GM12873 (cell line): ENCODE data around the gene SIPA1L3.

Experiments used
- CTCF ChIP-seq: IDR thresholded peaks from 2 replicates; pipeline ENCODE4 v1.5.1; 2012; ENCODE audit warnings: low read depth, mild to moderate bottlenecking, moderate library complexity, low read length, control low read depth; ENCODE audit not compliant: insufficient read depth; ENCODE audit errors: missing control alignments

Gene SIPA1L3

DNA sequence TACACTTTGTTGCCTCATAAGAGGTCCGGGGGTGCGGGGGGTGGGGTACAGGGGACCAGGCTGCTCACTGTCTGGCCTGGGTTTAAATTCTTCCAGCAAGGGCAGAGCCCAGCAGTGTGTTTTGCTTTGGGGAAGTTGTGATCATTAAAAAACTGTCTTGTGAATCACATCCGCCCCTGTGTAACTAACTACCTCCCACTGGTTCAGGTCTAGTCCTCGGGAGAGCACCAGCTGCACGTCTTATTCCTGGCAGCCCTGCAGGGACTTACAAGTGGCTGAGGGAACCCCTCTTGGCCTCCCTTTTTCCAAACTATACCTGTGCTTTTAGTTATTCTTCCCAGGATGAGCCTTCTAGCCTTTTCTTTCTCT lies 127.5 kb downstream of the SIPA1L3 start:
- TF ChIP-seq CTCF: no peak

DNA sequence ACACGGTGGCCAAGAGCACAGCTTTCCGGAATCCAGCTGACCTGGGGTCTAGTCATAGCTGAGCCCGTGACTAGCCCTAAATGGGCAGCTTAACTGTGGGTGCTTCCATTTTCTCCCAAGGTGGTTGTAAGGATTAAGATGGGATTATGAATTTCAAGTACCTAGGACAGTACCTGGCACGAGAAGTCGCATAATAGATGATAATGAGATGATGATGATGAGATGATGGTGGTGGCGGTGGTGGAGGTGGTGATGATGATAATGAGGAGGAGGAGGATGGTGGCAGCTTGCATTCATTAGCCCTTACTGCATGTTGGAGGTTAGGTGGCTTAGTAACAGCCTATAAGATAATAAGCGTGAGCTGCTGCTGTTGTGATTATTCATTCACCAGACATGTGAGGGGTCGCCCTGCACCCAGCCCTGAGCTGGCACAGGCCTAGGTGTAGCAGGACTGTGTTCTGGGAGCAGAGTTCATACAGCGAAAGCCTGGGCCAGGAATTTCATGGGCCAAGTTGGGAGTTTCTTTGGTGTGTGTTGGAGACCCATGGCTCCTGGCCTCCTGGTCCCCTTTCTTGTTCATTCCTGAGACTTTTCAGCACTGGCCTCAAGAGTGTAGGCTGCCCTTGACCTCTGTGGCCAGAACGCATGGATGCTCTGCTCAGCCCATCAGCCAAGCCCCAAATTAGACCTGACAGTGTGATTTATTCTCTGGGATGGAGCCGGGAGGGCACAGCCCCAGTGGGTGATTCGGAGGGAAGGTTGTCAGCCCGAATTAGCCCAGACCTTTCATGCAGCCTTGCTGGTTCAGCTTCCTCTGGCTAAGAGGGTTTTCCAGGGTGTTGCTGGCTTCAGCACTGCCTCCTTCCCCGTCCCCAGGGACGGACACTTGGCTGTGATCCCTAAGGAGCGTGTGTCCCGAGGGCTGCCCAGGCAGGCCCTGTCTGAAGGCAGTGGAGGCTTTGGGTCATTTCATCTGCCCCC lies 128.8 kb downstream of the SIPA1L3 start:
- no peak for TF ChIP-seq CTCF

DNA sequence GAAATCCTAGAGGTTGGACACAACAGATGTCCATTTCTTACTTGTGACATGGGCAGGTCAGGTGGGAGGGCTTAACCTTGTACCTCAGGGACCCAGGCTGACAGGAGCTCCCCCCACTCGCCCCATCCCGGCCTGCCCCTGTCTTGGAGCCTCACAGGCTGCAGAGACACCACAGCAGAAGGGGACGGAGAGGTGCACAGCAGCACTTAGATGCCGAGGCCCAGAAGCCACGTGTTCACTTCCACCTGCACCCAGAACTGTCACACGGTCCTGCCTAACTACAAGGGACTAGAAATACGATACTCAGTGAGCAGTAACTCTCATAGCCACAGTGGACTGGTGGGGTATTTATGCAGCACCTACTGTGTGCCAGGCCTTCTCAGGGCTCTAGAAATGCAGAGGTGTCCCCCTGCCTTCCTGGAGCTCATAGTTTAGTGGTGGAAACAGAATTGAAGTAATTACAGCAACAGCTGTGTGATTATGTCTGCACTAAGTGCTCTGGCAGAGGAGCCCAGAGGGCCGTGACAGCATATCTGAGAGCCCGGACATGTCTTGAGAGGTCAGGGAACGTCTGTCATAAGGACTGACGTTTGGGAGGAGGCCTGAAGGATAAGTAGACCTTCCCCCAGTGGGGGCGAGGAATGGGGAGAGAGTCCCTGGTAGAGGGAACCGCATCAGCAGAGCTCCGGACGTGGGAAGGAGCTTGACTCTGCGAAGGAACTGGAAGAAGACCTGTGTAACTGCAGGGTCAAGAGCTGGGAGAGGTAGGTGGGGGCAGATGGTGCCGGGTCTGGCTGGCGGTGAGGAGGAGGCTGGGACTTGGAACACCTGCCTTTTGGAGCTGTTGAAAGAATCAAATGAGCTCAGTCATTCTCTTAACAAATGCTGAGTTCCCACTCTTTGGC lies 130.0 kb downstream of the SIPA1L3 start:
- TF ChIP-seq CTCF: no peak

- TF ChIP-seq CTCF: no peak
Measured at GRCh38 chr19:38039966-38040365, 133.0 kb downstream of the SIPA1L3 start.

DNA sequence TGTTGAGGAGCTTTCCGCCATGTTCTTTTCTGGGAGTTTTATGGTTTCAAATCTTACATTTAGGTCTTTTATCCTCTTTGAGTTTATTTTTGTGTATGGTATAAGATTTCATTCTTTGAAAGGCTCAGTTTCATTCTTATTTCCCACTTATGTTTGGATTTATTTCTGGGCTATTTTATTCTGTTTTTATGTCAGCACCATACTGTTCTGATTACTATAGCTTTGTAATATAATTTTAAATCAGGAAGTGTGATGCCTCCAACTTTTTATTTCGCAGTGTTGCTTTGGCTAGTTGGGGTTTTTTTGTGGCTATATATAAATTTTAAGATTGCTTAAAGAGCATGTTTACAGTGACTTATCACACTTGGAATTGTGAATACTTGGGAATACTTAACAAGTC lies 135.1 kb downstream of the SIPA1L3 start:
- no peak for TF ChIP-seq CTCF

DNA sequence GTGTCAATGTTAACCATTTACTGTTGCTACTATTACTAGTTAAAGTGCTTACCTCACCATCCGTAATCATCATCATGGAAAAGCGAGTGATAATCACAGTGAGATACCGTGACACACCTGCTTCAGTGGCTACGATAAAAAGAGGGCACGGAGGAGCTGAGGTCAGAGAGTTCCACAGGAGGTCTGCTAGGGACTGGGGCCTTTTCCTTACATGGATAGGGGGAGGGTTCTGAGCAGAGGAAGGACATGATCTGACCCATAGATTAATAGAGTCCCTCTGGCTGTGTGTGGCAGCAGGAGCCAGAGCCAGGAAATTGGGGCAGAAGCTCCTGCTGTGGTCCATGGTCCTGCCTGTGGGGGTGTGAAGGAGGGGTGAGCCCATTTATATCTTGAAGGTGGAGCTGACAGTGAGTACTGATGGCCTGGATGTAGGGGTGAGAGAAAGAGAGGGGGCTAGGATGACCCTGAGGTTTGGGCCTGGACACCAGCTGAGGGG lies 136.7 kb downstream of the SIPA1L3 start:
- no peak for TF ChIP-seq CTCF
